CD4-positive, alpha-beta T cell treated with Interleukin-2 at 100 ng/mL for 4 hours (primary cell): Measurements from ENCODE around the gene RAB6A.
"Not testable (repeated sequence)": the region's sequence is repeated elsewhere in the genome, so short reads cannot be mapped to it uniquely, and the experiment has no call there.

Source experiments
- DNase-seq: peaks from one replicate; pipeline ENCODE4 v3.0.0-alpha.2; 2020; ENCODE audit warnings: low spot score

RAB6A gene

GRCh38 chr11:73762732-73763131 is 1.9 kb upstream of the RAB6A start:
- DNase-seq, result no peak

DNA sequence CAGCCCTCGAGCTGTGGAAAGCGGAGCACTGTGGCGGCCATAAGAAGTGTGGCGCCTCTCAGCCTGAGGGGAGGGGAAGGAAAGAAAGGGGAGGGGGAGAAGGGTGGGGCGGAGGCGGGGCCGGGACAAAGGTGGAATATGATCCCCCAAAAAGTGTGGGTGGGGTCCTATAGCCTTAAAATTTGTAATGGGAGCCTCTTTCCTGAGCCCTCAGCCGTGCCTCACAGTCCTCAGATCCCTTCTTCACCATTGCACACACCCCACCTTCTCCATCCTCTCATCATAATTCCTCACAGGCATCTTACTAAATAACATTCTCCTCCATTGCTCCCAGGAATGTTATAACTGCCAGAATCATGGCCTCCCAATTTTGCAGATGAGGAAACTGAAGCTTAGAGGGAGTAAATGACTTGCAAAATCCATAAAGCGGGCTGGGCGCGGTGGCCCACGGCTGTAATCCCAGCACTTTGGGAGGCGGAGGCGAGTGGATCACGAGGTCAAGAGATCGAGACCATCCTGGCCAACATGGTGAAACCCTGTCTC is 600 bp upstream of the RAB6A start:
- no peak for DNase-seq

GRCh38 chr11:73760135-73760678 is 667 bp downstream of the RAB6A start:
- DNase-seq, result no peak

DNA sequence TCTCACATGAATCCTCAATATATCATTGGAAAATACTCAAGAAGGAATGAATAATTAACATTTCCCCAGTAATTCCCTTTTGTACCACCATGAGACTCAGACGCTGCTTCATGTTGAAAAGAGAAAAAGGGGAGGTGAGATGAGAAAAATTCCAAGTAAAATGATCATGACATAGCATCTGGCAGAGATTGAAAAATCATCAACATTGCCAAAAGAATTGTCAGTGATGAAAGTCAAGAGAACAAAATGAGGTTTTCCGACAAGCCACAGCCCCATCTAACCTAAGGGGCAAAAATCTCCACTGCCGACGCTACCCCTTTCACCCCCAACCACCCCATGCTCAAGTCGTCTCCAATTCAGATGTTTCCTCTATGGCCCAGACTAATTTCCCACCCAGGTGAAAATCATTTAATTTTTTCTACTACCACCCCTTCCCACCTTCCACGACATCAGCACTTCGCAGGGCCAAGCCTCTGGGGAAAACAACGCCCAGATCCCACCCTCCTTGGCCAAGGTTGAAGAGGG is 1.2 kb downstream of the RAB6A start:
- no peak for DNase-seq

- no peak for DNase-seq
Measured at GRCh38 chr11:73758451-73758850, 2.4 kb downstream of the RAB6A start.

DNA sequence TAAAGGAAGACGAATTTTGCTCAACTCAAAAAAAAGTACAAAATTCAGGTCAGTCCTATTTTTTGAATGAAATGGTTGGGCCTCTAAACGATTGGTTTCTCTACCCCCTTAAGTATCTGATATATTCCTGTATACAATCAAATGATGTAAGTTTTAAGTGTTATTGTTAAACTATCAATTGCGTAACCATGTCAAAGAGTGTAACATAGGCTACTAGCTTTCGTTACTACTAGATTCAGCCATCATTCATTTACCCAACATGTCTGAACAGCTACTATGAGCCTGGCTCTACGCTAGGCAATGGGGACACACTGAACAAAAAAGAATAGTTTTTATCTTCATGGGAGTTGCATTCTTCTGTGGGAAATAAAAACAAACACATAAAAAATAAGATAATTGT is 3.3 kb downstream of the RAB6A start:
- no peak for DNase-seq

DNA sequence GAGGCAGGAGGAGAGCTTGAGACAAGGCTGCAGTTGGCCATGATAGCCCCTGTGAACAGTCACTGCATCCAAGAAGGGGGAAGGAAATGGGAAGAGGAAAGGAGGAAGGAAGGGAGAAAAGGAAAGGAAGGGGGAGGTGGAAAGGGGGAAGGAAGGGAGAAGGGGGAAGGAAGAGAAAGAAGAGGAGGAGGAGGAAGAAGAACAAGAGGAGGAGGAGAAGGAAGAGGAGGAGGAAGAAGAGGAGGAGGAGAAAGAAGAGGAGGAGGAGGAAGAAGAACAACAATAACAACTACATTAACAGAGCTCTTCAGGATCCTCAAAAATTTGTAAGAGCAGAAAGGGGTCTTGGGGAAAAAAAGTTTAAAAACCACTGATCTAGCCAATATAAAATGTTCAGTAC is 5.2 kb downstream of the RAB6A start:
- no peak for DNase-seq

DNA sequence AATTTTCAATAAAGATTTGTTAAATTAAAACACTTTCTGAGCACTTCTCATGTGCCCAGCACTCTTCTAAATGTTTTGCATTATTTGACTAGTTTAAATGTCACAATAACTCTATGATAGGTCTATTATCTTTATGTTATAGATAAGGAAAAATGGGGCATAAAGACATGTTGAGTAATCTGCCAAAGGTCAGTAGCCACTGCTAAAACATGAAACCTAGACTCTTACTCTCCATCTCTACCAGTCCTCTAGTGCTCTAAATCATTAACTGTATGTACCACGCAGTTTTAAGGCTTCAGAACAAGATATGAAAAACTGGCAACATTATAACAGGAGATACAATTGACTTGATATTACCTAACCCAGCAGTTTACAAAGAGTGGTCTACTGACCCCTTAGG is 6.9 kb downstream of the RAB6A start:
- DNase-seq, result no peak

- no peak for DNase-seq
Measured at GRCh38 chr11:73752903-73753302, 8.0 kb downstream of the RAB6A start.

- DNase-seq, result no peak
Measured at GRCh38 chr11:73752216-73752867, 8.5 kb downstream of the RAB6A start.

GRCh38 chr11:73750862-73751261 is 10.0 kb downstream of the RAB6A start:
- DNase-seq, result not testable (repeated sequence)

DNA sequence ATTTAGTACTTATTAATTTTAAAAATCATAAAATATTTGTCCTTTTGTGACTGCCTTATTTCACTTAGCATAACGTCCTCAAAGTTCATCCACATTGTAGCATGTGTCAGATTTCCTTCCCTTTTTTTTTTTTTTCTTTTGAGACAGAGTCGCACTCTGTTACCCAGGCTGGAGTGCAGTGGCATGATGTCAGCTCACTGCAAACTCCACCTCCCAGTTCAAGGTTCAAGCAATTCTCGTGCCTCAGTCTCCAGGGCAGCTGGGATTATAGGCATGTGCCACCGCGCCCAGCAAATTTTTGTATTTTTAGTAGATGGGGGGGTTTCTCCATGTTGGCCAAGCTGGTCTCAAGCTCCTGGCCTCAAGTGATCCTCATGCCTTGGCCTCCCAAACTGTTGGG is 10.6 kb downstream of the RAB6A start:
- no peak for DNase-seq

DNA sequence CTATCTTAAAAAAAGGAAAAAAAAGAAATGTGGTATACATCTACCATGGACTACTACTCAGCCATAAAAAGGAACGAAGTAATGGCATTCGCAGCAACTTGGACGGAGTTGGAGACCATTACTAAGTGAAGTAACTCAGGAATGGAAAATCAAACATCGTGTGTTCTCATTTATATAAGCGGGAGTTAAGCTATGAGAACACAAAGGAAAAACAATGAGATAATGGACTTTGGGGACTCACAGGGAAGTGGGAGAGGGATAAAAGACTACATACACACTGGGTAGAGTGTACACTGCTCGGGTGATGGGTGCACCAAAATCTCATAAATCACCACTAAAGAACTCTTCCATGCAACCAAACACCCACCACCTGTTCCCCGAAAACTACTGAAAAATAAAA is 11.8 kb downstream of the RAB6A start:
- no peak for DNase-seq

GRCh38 chr11:73748300-73748699 is 12.6 kb downstream of the RAB6A start:
- DNase-seq, result no peak

DNA sequence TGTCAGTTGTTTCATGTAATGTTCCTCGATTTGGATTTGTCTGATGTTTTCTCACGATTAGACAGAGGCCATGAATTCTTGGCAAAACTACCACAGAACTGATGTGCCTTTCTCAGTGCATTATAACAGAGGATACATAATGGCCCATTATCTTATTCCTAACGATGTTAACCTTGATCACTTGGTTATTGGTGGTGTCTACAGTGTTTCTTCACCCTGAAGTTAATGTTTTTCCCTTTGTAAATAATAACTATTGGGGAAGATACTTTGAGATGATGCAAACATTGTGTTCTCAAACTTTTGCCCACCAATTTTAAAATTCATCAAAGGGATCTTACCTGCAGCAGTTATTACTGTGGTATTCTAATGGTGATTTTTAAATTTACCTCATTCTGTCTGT is 13.1 kb downstream of the RAB6A start:
- no peak for DNase-seq

- no peak for DNase-seq
Measured at GRCh38 chr11:73746701-73747100, 14.2 kb downstream of the RAB6A start.

- no peak for DNase-seq
Measured at GRCh38 chr11:73743045-73743444, 17.8 kb downstream of the RAB6A start.

- not testable (repeated sequence) for DNase-seq
Measured at GRCh38 chr11:73735959-73736358, 24.9 kb downstream of the RAB6A start.

DNA sequence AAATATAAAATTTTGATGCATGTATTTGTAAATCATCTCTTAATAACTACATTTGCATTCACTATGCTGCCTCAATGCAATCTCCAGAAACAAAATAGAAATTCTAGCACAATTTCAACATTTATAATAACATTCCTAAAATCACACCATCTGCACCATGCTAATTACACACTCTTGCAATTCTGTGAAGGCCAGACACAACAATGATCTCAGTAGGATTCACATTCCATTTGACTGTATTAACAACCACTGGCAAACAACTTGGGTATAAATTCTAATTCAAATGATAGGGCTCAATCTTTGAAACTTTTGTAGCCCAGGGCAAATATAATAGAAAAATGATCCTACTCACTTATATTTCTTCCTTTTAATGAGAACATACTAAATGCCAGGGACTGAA is 25.9 kb downstream of the RAB6A start:
- DNase-seq, result no peak

DNA sequence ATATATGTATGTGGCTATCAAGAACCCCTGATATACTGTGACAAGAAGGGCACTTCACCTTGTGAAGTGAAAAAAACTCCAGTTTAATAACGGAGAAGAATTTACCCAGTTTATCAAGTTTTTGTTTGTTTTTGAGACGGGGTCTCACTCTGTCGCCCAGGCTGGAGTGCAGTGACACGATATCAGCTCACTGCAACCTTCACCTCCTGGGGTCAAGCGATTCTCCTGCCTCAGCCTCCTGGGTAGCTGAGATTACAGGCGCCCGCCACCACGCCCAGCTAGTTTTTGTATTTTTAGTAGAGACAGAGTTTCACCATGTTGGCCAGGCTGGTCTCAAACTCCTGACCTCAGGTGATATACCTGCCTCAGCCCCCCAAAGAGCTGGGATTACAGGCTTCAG is 26.9 kb downstream of the RAB6A start:
- not testable (repeated sequence) for DNase-seq

- DNase-seq, result not testable (repeated sequence)
Measured at GRCh38 chr11:73732936-73733335, 27.9 kb downstream of the RAB6A start.

DNA sequence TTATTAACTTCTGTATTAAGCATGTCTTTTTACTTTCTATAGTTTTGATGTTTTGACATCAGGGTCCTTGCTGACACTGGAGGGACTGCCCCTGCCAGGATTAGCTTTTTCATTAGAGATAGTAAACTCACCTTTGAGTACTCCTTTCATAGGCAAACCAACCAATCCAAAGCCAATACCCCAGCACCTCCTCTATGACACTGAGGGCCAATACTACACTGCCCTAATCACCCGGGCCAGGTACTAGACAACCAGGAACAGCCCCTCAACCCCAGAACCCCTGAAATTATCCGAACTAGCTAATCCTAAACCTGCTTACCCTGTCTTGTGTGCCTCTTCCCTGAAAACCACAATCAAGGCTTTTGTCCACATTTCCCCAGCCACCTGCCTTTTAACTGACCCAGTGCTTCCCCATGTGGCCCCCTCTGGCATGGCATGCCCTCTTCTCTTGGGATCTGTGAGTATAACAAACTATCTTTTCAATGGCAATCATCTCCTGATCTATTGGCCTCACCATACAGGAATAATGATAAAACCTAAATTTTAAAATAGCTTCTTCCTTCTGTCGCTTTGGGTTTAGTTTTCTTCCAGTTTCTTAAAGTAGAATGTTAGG is 31.2 kb downstream of the RAB6A start:
- DNase-seq, result no peak

DNA sequence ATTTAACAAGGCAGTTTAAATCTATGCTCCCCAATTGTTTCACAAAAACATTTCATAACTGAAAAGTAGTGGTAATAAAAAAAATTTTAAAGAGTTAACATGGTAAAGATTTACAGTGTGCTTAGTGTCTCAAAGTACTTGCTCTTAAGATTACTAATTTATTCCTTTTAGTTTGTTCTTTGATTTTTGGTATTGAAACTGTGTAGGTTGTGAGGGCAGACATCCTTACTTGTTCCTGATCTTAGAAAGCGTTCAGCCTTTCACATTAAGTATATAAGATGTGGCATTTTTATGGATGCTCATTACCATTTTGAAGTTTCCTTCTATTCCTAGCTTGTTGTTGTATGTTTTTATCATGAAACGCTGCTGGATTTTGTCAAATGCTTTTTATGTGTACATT is 32.9 kb downstream of the RAB6A start:
- no peak for DNase-seq
